ENCODE measurements around the gene XKR8. TPM values are rescaled to one million over a fixed set of nuclear protein-coding genes. Genes with fewer than 3 reads are reported as not detected.

XKR8 gene
- total and polyA plus RNA-seq, 2 of the 13 experiments (the other 11 are each of a cell fraction or from before 2014, with no cell fraction given): 5.4 to 6.3 TPM

- in situ Hi-C loops (cut with HindIII; ENCODE audit: extremely low pct_ligation_motif_present, low pct_unique_long_range_greater_than_20kb) (no loop called here), intact Hi-C loops (cut with micrococcal nuclease; ENCODE audit: unreplicated experiment) (no loop called here)
- ATAC-seq (no peak), FAIRE-seq (no peak), DNase-seq (ENCODE audit: low spot score) (no peak)
- Histone ChIP-seq H3K79me2 (ENCODE audit: insufficient read depth, low read length) (no peaks in the 10 kb centered on the region), H3K4me1 (ENCODE audit: insufficient read depth, low read length) (no peaks in the 10 kb centered on the region), H2AFZ (ENCODE audit: low read length) (no peak overlapping the region), H4K20me1 (ENCODE audit: insufficient read depth, low read length) (no peaks in the 10 kb centered on the region), H3K36me3 (replicated peaks in 1 of 2; ENCODE audit: control insufficient read depth in 1 of 2, insufficient read depth in 2 of 2, low read length in 2 of 2) (peaks cover 5 to 8% of the 10 kb centered on the region in 2 experiments; a peak in 4 of 5 replicates), H3K4me2 (ENCODE audit: low read depth, low read length) (no peak overlapping the region), H3K27ac (ENCODE audit: extremely low read length, insufficient read depth, low read length) (no peak overlapping the region), H3K9ac (ENCODE audit: insufficient read depth, low read depth, low read length) (no peak overlapping the region), H3K9me3 (ENCODE audit: low read length) (no peaks in the 10 kb centered on the region), H3K4me3 (replicated peaks in 1 of 3; ENCODE audit: insufficient read depth in 1 of 3, low read depth in 2 of 3, low read length in 3 of 3) (no peak overlapping the region), H3K27me3 (ENCODE audit: control insufficient read depth in 1 of 2, insufficient read depth in 2 of 2, low read length in 2 of 2) (no peaks in the 10 kb centered on the region)
- no TSS peak for BruUV-seq (replicated peaks)
- POLR2A ChIA-PET: no interaction called here
- WGBS (ENCODE audit: low lambda C conversion rate): 93% methylated on average over 4 of the region's 4 CpGs
- CTCF ChIA-PET (ENCODE audit: low intra/inter-chr PET ratio, low total read pairs): no interaction called here
- TF ChIP-seq DMTF1 (CRISPR knock-in tag; IDR thresholded peaks at IDR 0.05): no peak
- TF ChIP-seq ZNF234 (CRISPR knock-in tag; conservative IDR thresholded peaks at IDR 0.05): no peak
- no peak for TF ChIP-seq HNRNPL (IDR thresholded peaks at IDR 0.05; ENCODE audit: low read depth, low read length)
- no peak for TF ChIP-seq JUND (CRISPR knock-in tag; IDR thresholded peaks at IDR 0.05)
- TF ChIP-seq ZNF33A (CRISPR knock-in tag; IDR thresholded peaks at IDR 0.05; ENCODE audit: borderline replicate concordance): no peak
- no peak for TF ChIP-seq PLRG1 (conservative IDR thresholded peaks at IDR 0.05)
- TF ChIP-seq NONO (IDR thresholded peaks at IDR 0.05): no peak
- no peak for TF ChIP-seq NONO (CRISPR knock-in tag; conservative IDR thresholded peaks at IDR 0.05)
- no peak for TF ChIP-seq SALL2 (CRISPR knock-in tag; IDR thresholded peaks at IDR 0.05)
Measured at GRCh38 chr1:27967884-27968466, 8.2 kb downstream of the XKR8 start.

Data from HepG2 (cell line).